Endothelial cell (in vitro differentiated cells): ENCODE results near the gene C1orf167. TPM values are rescaled to one million over a fixed set of nuclear protein-coding genes. Genes with fewer than 3 reads are reported as not detected.

ENCODE experiments used
- DNase-seq: peaks from one replicate; pipeline ENCODE4 v3.0.0; 2021; ENCODE audit warnings: low spot score
- H3K27ac Mint-ChIP-seq: one replicate; pipeline ENCODE4 v1.8.0; 2021; ENCODE audit warnings: mixed read lengths, inconsistent platforms; ENCODE audit not compliant: unreplicated experiment
- H3K27me3 Mint-ChIP-seq: one replicate; pipeline ENCODE4 v1.8.0; 2021; ENCODE audit warnings: mild to moderate bottlenecking, moderate library complexity, mixed read lengths, inconsistent platforms; ENCODE audit not compliant: unreplicated experiment
- H3K36me3 Mint-ChIP-seq: one replicate; pipeline ENCODE4 v1.8.0; 2021; ENCODE audit warnings: mild to moderate bottlenecking, low read depth, mixed read lengths, inconsistent platforms; ENCODE audit not compliant: unreplicated experiment
- H3K4me1 Mint-ChIP-seq: one replicate; pipeline ENCODE4 v1.8.0; 2021; ENCODE audit warnings: mild to moderate bottlenecking, mixed read lengths, inconsistent platforms; ENCODE audit not compliant: unreplicated experiment
- H3K4me3 Mint-ChIP-seq: one replicate; pipeline ENCODE4 v1.8.0; 2021; ENCODE audit warnings: mild to moderate bottlenecking, mixed read lengths, inconsistent platforms; ENCODE audit not compliant: unreplicated experiment
- H3K9me3 Mint-ChIP-seq: one replicate; pipeline ENCODE4 v1.8.0; 2021; ENCODE audit warnings: mixed read lengths, inconsistent platforms; ENCODE audit not compliant: unreplicated experiment
- total RNA-seq: library from RNA; stranded (reverse); fragmentation: NEBNext Ultra II Directional; extraction: Animal tissue kit (Norgen Biotek cat#: 25700); gene quantifications from one replicate; pipeline ENCODE4 v1.2.1, GENCODE V29; 2021; ENCODE audit not compliant: unreplicated experiment
- TF ChIP-seq, protein P1 (sequence below): fragments of 200-600 bp; sonication (generic); IDR thresholded peaks from one replicate; pipeline ENCODE4 v1.5.0; 2021; ENCODE audit warnings: antibody characterized with exemption; ENCODE audit not compliant: unreplicated experiment

C1orf167 gene
- total RNA-seq, 1 donor from 2014 or later: 0.44 TPM

DNA sequence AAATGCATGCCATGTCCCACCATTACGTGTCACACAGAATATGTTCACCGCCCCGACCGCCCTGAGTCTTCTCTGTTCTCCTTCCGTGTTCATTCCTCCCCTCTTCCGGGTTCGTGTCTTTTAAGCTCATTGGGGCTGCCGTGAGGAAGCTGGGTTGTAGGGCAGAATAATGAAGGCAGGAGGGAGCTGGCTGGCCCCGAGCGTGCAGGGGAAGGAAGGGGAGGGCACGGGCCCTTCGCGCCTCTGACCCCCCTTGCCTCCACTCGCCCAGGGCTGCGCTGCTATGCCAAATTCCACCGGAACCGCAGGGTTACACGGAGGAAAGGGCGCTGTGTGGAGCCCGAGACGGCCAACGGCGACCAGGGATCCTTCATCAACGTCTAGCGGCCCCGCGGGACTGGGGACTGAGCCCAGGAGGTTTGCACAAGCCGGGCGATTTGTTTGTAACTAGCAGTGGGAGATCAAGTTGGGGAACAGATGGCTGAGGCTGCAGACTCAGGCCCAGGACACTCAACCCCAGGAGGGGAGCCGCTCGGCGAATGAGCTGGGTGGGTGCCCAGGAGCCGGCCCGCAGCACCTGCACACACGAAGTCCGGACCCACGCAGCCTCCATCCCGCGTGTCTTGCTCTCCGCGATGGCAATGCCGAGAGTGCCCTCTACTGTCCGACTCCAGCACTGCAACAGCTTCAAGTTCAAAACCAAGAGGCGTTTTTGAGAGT lies 42.5 kb upstream of the C1orf167 start:
- peak; percentile 71 for DNase-seq
- TF ChIP-seq, protein P1, sequence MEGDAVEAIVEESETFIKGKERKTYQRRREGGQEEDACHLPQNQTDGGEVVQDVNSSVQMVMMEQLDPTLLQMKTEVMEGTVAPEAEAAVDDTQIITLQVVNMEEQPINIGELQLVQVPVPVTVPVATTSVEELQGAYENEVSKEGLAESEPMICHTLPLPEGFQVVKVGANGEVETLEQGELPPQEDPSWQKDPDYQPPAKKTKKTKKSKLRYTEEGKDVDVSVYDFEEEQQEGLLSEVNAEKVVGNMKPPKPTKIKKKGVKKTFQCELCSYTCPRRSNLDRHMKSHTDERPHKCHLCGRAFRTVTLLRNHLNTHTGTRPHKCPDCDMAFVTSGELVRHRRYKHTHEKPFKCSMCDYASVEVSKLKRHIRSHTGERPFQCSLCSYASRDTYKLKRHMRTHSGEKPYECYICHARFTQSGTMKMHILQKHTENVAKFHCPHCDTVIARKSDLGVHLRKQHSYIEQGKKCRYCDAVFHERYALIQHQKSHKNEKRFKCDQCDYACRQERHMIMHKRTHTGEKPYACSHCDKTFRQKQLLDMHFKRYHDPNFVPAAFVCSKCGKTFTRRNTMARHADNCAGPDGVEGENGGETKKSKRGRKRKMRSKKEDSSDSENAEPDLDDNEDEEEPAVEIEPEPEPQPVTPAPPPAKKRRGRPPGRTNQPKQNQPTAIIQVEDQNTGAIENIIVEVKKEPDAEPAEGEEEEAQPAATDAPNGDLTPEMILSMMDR: peak; percentile 93
- Mint-ChIP-seq H3K27ac (no peak overlapping the region), H3K4me3 (no peak overlapping the region), H3K27me3 (peaks cover 2% of the 10 kb centered on the region), H3K36me3 (no peaks in the 10 kb centered on the region), H3K4me1 (no peaks in the 10 kb centered on the region), H3K9me3 (no peaks in the 10 kb centered on the region)

DNA sequence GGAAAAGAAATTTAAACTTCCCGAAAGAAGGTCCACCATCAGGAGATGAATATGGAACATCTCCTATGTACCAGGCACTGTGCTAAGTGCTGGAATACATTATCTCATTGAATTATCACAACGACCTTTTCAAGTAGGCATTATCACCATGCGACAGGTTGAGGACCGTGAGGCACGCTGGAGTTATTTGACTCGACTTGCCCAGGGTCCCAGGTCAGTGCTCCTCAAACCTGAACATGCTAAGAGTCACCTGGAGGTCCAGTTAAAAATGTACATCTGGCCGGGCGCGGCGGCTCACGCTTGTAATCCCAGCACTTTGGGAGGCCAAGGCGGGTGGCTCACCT lies 42.0 kb upstream of the C1orf167 start:
- DNase-seq: no peak
- Mint-ChIP-seq H3K4me3 (no peak overlapping the region), H3K9me3 (no peaks in the 10 kb centered on the region), H3K27ac (no peak overlapping the region), H3K27me3 (peaks cover 2% of the 10 kb centered on the region), H3K4me1 (no peaks in the 10 kb centered on the region), H3K36me3 (no peaks in the 10 kb centered on the region)
- TF ChIP-seq, protein P1: no peak

- no peaks in the 10 kb centered on the region for H3K9me3 Mint-ChIP-seq
- no peaks in the 10 kb centered on the region for H3K36me3 Mint-ChIP-seq
- DNase-seq: no peak
- no peak overlapping the region for H3K4me3 Mint-ChIP-seq
- H3K27me3 Mint-ChIP-seq: no peaks in the 10 kb centered on the region
- no peak overlapping the region for H3K27ac Mint-ChIP-seq
- TF ChIP-seq, protein P1: no peak
- no peaks in the 10 kb centered on the region for H3K4me1 Mint-ChIP-seq
These were observed 41.5 kb upstream of the C1orf167 start for GRCh38 chr1:11720525-11720924.

GRCh38 chr1:11721311-11721710 lies 40.7 kb upstream of the C1orf167 start:
- no peak overlapping the region for H3K4me3 Mint-ChIP-seq
- no peaks in the 10 kb centered on the region for H3K9me3 Mint-ChIP-seq
- TF ChIP-seq, protein P1: no peak
- no peaks in the 10 kb centered on the region for H3K36me3 Mint-ChIP-seq
- H3K27me3 Mint-ChIP-seq: no peaks in the 10 kb centered on the region
- DNase-seq: no peak
- H3K4me1 Mint-ChIP-seq: no peaks in the 10 kb centered on the region
- H3K27ac Mint-ChIP-seq: no peak overlapping the region

DNA sequence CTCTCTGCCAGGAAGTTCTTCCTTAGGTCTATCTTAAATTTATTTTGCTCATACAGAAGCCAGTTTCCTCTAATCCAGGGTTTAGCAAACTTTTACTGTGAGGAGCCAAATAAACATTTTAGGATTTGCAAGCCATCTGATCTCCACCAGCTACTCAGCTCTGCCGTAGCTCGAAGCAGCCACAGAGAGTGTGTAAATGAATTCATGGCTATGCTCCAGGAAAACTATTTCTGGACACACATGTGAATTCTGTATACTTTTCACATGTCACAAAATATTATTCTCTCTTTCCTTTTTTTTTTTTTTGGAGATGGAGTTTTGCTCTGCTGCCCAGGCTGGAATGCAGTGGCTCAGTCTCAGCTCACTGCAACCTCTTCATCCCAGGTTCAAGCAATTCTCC lies 39.5 kb upstream of the C1orf167 start:
- Mint-ChIP-seq H3K4me3 (no peak overlapping the region), H3K9me3 (no peaks in the 10 kb centered on the region), H3K4me1 (no peaks in the 10 kb centered on the region), H3K27ac (no peak overlapping the region), H3K27me3 (no peaks in the 10 kb centered on the region), H3K36me3 (no peaks in the 10 kb centered on the region)
- TF ChIP-seq, protein P1: no peak
- no peak for DNase-seq
